LNCaP clone FGC (cell line): Measurements from ENCODE around the gene CCL25.
"Not testable (repeated sequence)": the region's sequence is repeated elsewhere in the genome, so short reads cannot be mapped to it uniquely, and the experiment has no call there.

ENCODE experiments used
- DNase-seq: peaks from one replicate; pipeline ENCODE4 v3.0.0-alpha.2; 2011; ENCODE audit warnings: low read depth
- H3K4me3 ChIP-seq: 2 replicates; pipeline ENCODE4 v1.5.1; 2011; ENCODE audit warnings: mild to moderate bottlenecking, low read depth, low read length, control low read depth
- TF ChIP-seq, protein P1 (sequence below): IDR thresholded peaks from 2 replicates; pipeline ENCODE4 v1.5.1; 2012; ENCODE audit warnings: mild to moderate bottlenecking; ENCODE audit not compliant: control insufficient read depth, insufficient read depth; ENCODE audit errors: extremely low read depth

Gene CCL25

DNA sequence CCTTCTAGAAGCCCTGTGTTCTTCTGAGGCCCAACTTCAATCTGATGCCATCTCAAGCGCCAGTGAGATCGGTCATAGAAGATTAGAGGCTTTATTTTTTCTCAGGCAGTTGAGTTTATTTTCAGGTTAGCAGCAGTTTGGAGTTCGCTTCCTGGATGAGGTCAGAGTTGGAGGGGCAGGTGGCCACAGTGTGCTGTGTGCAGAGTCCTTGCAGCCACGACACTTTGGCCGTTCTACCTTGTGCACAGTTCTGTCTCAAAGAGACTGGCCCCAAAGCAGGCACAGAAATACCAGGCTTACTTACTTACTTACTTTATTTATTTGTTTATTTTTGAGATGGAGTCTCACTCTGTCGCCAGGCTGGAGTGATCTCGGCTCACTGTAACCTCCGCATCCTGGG is 31.2 kb upstream of the CCL25 start:
- TF ChIP-seq, protein P1, sequence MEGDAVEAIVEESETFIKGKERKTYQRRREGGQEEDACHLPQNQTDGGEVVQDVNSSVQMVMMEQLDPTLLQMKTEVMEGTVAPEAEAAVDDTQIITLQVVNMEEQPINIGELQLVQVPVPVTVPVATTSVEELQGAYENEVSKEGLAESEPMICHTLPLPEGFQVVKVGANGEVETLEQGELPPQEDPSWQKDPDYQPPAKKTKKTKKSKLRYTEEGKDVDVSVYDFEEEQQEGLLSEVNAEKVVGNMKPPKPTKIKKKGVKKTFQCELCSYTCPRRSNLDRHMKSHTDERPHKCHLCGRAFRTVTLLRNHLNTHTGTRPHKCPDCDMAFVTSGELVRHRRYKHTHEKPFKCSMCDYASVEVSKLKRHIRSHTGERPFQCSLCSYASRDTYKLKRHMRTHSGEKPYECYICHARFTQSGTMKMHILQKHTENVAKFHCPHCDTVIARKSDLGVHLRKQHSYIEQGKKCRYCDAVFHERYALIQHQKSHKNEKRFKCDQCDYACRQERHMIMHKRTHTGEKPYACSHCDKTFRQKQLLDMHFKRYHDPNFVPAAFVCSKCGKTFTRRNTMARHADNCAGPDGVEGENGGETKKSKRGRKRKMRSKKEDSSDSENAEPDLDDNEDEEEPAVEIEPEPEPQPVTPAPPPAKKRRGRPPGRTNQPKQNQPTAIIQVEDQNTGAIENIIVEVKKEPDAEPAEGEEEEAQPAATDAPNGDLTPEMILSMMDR, result no peak
- DNase-seq, result no peak
- no peak overlapping the region for H3K4me3 ChIP-seq

DNA sequence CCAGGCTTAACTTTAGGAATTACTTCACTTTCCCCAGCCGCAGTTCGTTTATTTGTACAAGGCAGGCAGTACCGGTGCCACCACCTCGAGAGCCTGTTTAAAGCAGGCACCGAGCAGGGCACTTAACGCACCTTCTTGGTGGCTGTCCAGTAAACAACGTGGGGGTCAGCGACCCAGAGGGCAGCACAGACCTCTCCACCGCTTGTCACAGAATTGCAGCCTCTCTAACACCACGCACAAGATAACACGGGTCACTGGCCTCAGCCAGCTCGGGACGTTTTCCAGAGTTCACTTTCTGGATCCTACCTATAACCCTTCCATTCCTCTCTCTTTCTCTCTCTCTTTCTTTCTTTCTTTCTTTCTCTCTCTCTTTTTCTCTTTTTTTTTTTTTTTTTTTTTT is 30.3 kb upstream of the CCL25 start:
- DNase-seq, result no peak
- H3K4me3 ChIP-seq, result no peak overlapping the region
- TF ChIP-seq, protein P1, result no peak

DNA sequence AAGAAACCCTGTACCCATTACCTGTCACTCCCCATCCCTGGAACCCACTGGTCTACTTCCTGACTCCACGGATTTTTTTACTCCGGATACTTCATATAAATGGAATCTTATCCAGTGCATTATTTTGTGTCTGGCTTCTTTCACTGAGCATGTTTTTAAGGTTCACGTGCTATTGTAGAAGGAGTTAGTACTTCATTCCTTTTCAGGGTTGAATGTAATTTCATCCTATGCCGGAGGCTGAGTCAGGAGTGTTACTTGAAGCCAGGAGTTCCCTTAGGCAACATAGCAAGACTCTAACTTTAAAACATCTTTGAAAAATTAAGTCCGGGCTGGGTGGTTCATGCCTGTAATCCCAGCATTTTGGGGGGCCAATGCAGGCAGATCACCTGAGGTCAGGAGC is 29.2 kb upstream of the CCL25 start:
- H3K4me3 ChIP-seq, result no peak overlapping the region
- no peak for DNase-seq
- TF ChIP-seq, protein P1, result no peak

DNA sequence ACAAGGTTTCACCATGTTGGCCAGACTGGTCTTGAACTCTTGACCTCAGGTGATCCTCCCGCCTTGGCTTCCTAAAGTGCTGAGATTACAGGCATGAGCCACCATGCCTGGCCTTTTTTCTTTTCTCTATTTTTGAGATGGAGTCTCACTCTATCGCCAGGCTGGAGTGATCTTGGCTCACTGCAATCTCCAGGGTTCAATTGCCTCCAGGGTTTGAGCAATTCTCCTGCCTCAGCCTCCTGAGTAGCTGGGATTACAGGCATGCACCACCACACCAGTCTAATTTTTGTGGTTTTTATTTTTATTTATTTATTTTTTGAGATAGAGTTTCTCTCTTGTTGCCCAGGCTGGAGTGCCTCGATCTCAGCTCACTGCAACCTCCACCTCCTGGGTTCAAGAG is 28.3 kb upstream of the CCL25 start:
- not testable (repeated sequence) for DNase-seq, H3K4me3 ChIP-seq

DNA sequence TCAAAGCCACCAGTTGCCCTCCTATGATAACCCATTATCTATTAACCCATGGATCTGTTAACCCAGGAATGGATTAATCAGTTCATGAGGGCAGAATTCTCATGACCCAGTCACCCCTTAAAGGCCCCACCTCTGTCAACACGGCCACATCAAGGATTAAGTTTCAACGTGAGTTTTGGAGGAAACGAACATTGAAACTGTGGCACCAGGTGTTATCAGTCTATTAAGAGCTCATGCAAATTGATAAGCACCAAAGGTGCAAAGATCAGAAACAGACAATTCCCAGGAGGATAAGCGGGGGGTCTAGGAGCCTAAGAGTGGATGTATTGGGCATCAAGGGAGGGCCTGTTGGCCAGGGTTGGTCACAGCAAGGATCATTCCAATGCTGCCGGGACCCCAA is 27.2 kb upstream of the CCL25 start:
- H3K4me3 ChIP-seq, result no peak overlapping the region
- TF ChIP-seq, protein P1, result no peak
- DNase-seq, result no peak

DNA sequence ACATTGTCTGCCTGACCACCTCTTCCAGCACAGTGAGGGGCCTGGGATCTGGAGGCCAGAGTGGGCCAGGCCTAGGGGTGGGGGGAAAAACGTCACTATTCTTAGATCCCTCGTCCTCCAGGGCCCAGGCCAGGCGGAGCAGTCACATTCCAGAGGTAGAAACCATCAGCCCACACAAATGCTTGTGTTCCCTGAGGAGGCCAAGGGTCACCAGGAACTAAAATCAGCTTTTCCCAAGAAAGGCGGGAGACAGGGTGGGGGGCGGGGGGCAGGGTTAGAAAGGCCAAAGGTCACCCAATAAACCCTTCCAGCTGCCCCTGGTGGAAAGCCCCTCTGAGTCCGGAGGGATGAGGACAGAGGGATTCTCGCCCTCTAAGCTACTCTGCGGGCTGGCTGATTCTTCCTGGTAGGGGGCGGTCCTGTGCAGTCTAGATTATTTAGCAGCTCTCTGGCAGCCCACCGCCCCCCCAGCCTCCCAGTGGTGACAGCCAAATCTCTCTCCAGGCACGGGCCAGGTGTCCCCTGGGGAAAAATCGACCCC is 23.5 kb upstream of the CCL25 start:
- no peak for DNase-seq
- TF ChIP-seq, protein P1, result no peak
- H3K4me3 ChIP-seq, result no peak overlapping the region

DNA sequence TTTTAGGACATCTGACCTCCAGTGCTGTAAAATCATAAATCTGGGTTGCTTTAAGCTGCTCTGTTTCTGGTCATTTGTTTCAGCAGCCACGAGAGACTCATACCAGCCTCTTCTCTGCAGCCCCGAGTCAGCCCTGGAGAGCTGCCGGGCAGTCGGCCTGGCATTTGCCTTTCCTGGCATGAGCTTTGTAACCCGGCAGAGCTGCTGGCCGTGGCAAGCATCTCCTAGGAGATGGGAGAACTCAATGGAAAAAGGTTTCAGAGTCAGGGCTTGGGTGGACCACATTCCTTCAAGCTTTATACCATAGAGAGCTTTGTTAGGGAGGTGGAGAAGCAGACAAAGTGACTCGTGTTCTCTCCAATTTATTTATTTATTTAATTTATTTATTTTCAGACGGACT is 21.6 kb upstream of the CCL25 start:
- TF ChIP-seq, protein P1, result no peak
- DNase-seq, result no peak
- no peak overlapping the region for H3K4me3 ChIP-seq

DNA sequence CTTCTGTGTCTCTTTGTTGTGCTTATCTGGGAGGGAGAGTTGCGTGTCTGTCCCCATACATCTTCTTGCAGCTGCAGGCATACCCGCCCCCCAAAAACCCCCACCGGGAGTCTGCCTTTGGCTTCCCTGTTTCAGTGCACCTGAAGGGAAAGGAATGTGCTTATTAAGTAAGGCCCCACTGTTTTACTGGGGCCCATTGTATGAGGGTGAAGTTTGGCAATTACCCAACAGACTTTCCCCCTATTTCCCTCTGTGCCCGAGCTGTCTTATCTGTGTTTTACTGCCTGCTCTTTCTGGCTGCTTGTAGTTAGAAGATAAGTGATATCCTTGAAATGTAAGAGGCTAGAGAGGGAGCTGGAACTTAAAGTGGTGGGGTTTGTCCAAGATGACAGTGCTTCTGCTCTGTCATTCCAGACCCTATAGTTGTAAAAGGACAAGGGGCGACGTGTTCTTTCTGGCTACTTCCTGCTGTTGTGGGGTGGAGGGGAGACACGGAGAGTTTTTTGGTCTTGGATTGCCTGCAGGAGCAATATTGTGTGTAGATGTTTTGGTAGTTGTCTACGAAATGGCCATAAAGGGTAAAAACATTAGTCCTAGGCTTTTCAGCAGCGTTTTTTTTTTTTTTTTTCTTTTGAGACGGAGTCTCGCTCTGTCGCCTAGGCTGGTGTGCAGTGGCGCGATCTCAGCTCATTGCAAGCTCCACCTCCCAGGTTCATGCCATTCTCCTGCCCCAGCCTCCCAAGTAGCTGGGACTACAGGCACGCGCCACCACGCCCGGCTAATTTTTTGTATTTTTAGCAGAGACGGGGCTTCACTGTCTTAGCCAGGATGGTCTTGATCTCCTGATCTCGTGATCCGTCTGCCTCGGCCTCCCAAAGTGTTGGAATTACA is 19.0 kb upstream of the CCL25 start:
- DNase-seq, H3K4me3 ChIP-seq: not testable (repeated sequence)
